Mesenchymal stem cell (in vitro differentiated cells and primary cell): ENCODE measurements around the gene CLEC16A.

ENCODE experiments used
- DNase-seq: peaks from one replicate; pipeline ENCODE4 v3.0.0-alpha.2; 2013
- H2AFZ ChIP-seq: one replicate; pipeline ENCODE4 v1.6.1; 2013; ENCODE audit warnings: low read depth, mild to moderate bottlenecking, control low read depth, inconsistent platforms, low read length, moderate library complexity
- H2AK5ac ChIP-seq: 2 replicates; pipeline ENCODE4 v1.6.1; 2013; ENCODE audit warnings: low read length, moderate library complexity, mild to moderate bottlenecking, inconsistent platforms; ENCODE audit not compliant: severe bottlenecking
- H2BK120ac ChIP-seq: one replicate; pipeline ENCODE4 v1.6.1; 2013; ENCODE audit warnings: low read depth, mild to moderate bottlenecking, inconsistent platforms, low read length, moderate library complexity
- H2BK12ac ChIP-seq, 2 experiments: one replicate each; pipeline ENCODE4 v1.6.1; 2013; ENCODE audit warnings: inconsistent platforms in 2 of 2, low read length in 2 of 2, mild to moderate bottlenecking in 2 of 2, moderate library complexity in 2 of 2, control low read depth in 1 of 2
- H2BK15ac ChIP-seq: one replicate; pipeline ENCODE4 v1.6.1; 2013; ENCODE audit warnings: mild to moderate bottlenecking, low read depth, inconsistent platforms; ENCODE audit not compliant: poor library complexity, severe bottlenecking
- H2BK5ac ChIP-seq: 2 replicates; pipeline ENCODE4 v1.6.1; 2013; ENCODE audit warnings: low read depth, mild to moderate bottlenecking, low read length, control low read depth, inconsistent platforms; ENCODE audit not compliant: poor library complexity, severe bottlenecking
- H3K14ac ChIP-seq, 2 experiments: one replicate each; pipeline ENCODE4 v1.6.1; 2013; ENCODE audit warnings: inconsistent platforms in 2 of 2, low read length in 2 of 2, control low read depth in 1 of 2, mild to moderate bottlenecking in 1 of 2, moderate library complexity in 1 of 2
- H3K18ac ChIP-seq, 2 experiments: one replicate each; pipeline ENCODE4 v1.6.1; 2013; ENCODE audit warnings: inconsistent platforms in 2 of 2, low read length in 2 of 2, control low read depth in 1 of 2, low read depth in 1 of 2, mild to moderate bottlenecking in 1 of 2
- H3K23ac ChIP-seq, 2 experiments: one replicate each; pipeline ENCODE4 v1.6.1; 2013; ENCODE audit warnings: inconsistent platforms in 2 of 2, low read length in 2 of 2, mild to moderate bottlenecking in 2 of 2, moderate library complexity in 2 of 2, control low read depth in 1 of 2
- H3K27ac ChIP-seq: 2 replicates; pipeline ENCODE4 v1.5.1; 2013; ENCODE audit warnings: mild to moderate bottlenecking, moderate library complexity, low read length, control low read depth, inconsistent platforms; ENCODE audit not compliant: poor library complexity, severe bottlenecking
- H3K27me3 ChIP-seq, 2 experiments: 2 replicates each; pipeline versions ENCODE4 v1.6.1 to v1.7.0; 2013; ENCODE audit warnings: low read length in 2 of 2, mild to moderate bottlenecking in 2 of 2, moderate library complexity in 2 of 2, control low read depth in 1 of 2, inconsistent platforms in 1 of 2; ENCODE audit not compliant: control insufficient read depth in 1 of 2, insufficient read depth in 1 of 2
- H3K36me3 ChIP-seq, 2 experiments: 2 replicates each; pipeline versions ENCODE4 v1.6.1 to v1.7.0; 2013; ENCODE audit warnings: low read length in 2 of 2, control low read depth in 1 of 2, inconsistent platforms in 1 of 2, low read depth in 1 of 2, mild to moderate bottlenecking in 1 of 2; ENCODE audit not compliant: insufficient read depth in 2 of 2, control insufficient read depth in 1 of 2
- H3K4ac ChIP-seq, 2 experiments: one replicate each; pipeline ENCODE4 v1.6.1; 2013; ENCODE audit warnings: inconsistent platforms in 2 of 2, low read length in 2 of 2, mild to moderate bottlenecking in 2 of 2, moderate library complexity in 2 of 2, control low read depth in 1 of 2, low read depth in 1 of 2
- H3K4me1 ChIP-seq: 2 replicates; pipeline ENCODE4 v1.6.1; 2013; ENCODE audit warnings: low read depth, low read length, control low read depth; ENCODE audit not compliant: control insufficient read depth, insufficient read depth
- H3K4me2 ChIP-seq: 2 replicates; pipeline ENCODE4 v1.6.1; 2013; ENCODE audit warnings: low read length, mild to moderate bottlenecking, inconsistent platforms; ENCODE audit not compliant: poor library complexity, severe bottlenecking
- H3K4me3 ChIP-seq, 2 experiments: 2 replicates each; pipeline versions ENCODE4 v1.5.1 to v1.7.0; 2013; ENCODE audit warnings: low read length in 2 of 2, mild to moderate bottlenecking in 2 of 2, control low read depth in 1 of 2, low read depth in 1 of 2; ENCODE audit not compliant: insufficient read depth in 1 of 2
- H3K79me1 ChIP-seq: replicated peaks from 2 replicates; pipeline ENCODE4 v1.6.1; 2013; ENCODE audit warnings: mild to moderate bottlenecking, control low read depth, low read length, inconsistent platforms; ENCODE audit not compliant: poor library complexity, severe bottlenecking
- H3K9ac ChIP-seq: 2 replicates; pipeline ENCODE4 v1.7.0; 2013; ENCODE audit warnings: mild to moderate bottlenecking, low read length, moderate library complexity
- H3K9me3 ChIP-seq: 2 replicates; pipeline ENCODE4 v1.7.0; 2013; ENCODE audit warnings: mild to moderate bottlenecking, low read length; ENCODE audit not compliant: control insufficient read depth
- H4K8ac ChIP-seq: one replicate; pipeline ENCODE4 v1.6.1; 2013; ENCODE audit warnings: inconsistent platforms, mild to moderate bottlenecking, low read length, moderate library complexity
- H4K91ac ChIP-seq: one replicate; pipeline ENCODE4 v1.6.1; 2013; ENCODE audit warnings: mild to moderate bottlenecking, low read length, inconsistent platforms
- WGBS: methylation state at CpG from one replicate; pipeline ENCODE4 v1.1.7; 2013; ENCODE audit warnings: mixed read lengths; 5-methylcytosine and 5-hydroxymethylcytosine counted together

Gene CLEC16A

DNA sequence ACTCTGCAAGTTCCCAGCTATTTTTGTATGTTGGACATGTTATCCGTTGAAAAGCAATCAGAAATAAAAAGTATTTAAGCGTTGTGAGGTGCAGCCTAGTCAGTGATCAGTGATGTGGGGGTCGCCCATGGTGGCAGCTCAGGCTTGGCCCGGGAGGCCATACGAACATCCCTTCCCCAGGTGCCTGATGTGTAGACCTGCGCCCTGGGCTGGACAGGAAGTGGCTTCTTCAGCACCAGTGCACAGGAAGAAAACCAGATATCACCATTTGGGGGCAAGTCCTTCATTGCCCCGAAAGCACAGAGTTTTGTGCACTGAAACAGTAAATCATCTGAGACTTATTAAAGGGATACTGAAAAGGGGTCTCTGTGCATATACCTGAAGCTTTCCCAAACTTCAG, 212.8 kb downstream of the CLEC16A start:
- no peak overlapping the region for H2AFZ ChIP-seq
- peaks cover 5% of the 10 kb centered on the region for H3K9me3 ChIP-seq
- peaks cover 0 to 18% of the 10 kb centered on the region in 2 experiments for H3K36me3 ChIP-seq
- no peak overlapping the region for H2AK5ac ChIP-seq
- H3K4me1 ChIP-seq, result peaks cover 5% of the 10 kb centered on the region
- H2BK5ac ChIP-seq, result no peak overlapping the region
- H2BK120ac ChIP-seq, result no peak overlapping the region
- H3K27me3 ChIP-seq, result no peaks in the 10 kb centered on the region
- peaks cover 12% of the 10 kb centered on the region for H3K79me1 ChIP-seq
- H3K4me3 ChIP-seq, result no peak overlapping the region
- H3K23ac ChIP-seq, result no peak overlapping the region
- no peak overlapping the region for H2BK12ac ChIP-seq
- H2BK15ac ChIP-seq, result no peak overlapping the region
- no peak for DNase-seq
- H3K4ac ChIP-seq, result no peak overlapping the region
- no peak overlapping the region for H3K18ac ChIP-seq
- H3K4me2 ChIP-seq, result no peak overlapping the region
- H3K27ac ChIP-seq, result no peak overlapping the region
- H3K9ac ChIP-seq, result no peak overlapping the region
- H4K8ac ChIP-seq, result no peak overlapping the region
- WGBS, result 84% methylated on average over 7 of the region's 7 CpGs
- no peak overlapping the region for H4K91ac ChIP-seq
- no peak overlapping the region for H3K14ac ChIP-seq

DNA sequence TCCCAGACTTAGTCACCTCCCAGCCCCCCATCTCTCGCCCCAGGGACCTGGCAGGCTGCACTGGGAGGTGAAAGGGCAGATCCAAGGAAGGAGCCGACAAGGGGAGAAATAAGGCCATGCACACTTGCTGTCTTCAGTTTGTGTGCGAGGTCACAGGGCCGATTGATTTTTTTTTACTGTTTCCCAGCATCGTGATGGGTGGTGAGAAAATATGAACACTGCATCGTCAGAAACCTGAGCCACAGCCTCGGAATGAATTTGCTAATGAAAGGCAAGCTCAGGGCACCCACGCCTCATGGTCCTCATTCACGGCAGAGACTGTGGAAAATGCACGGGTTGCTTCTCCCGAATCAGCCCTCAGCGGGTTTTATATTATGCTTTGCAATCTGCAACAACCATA, 213.7 kb downstream of the CLEC16A start:
- H3K9me3 ChIP-seq, result peaks cover 5% of the 10 kb centered on the region
- peaks cover 5% of the 10 kb centered on the region for H3K4me1 ChIP-seq
- H4K8ac ChIP-seq, result no peak overlapping the region
- H4K91ac ChIP-seq, result no peak overlapping the region
- no peak overlapping the region for H3K4me2 ChIP-seq
- H3K18ac ChIP-seq, result no peak overlapping the region
- H2BK5ac ChIP-seq, result no peak overlapping the region
- H3K36me3 ChIP-seq, result peaks cover 0 to 12% of the 10 kb centered on the region in 2 experiments
- H3K14ac ChIP-seq, result no peak overlapping the region
- H3K27ac ChIP-seq, result no peak overlapping the region
- no peak overlapping the region for H2AFZ ChIP-seq
- H3K4ac ChIP-seq, result no peak overlapping the region
- 79% methylated on average over 12 of the region's 12 CpGs for WGBS
- no peak overlapping the region for H2BK15ac ChIP-seq
- no peak overlapping the region for H3K23ac ChIP-seq
- H3K9ac ChIP-seq, result no peak overlapping the region
- no peak for DNase-seq
- no peaks in the 10 kb centered on the region for H3K27me3 ChIP-seq
- H2AK5ac ChIP-seq, result no peak overlapping the region
- H2BK120ac ChIP-seq, result no peak overlapping the region
- H3K4me3 ChIP-seq, result no peak overlapping the region
- H3K79me1 ChIP-seq, result peaks cover 10% of the 10 kb centered on the region
- H2BK12ac ChIP-seq, result no peak overlapping the region

DNA sequence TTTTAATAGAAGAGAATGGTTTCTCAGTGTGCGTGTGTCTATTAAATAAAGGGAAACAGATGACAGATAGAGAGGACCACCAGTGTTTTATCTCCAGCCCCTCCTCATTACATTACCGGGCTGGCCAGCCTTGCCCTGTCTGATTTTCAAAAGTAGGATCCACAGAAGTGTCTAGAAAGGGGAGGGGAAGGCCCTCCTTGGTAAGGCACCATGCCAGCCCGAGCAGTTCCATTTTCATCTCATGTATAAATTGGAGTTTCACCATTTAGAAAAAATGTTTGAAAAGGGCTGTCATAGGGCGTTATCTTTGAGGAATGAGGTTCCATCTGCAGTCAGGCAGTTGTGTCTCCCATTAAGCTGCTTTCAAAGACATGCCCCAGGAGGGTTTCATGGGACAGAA, 214.9 kb downstream of the CLEC16A start:
- peaks cover 0 to 12% of the 10 kb centered on the region in 2 experiments for H3K36me3 ChIP-seq
- no peak overlapping the region for H3K18ac ChIP-seq
- peaks cover 10% of the 10 kb centered on the region for H3K79me1 ChIP-seq
- no peak overlapping the region for H3K4ac ChIP-seq
- no peak overlapping the region for H3K27ac ChIP-seq
- DNase-seq, result no peak
- H4K8ac ChIP-seq, result no peak overlapping the region
- H3K4me3 ChIP-seq, result no peak overlapping the region
- H2BK15ac ChIP-seq, result no peak overlapping the region
- H2BK120ac ChIP-seq, result no peak overlapping the region
- H2BK5ac ChIP-seq, result no peak overlapping the region
- H4K91ac ChIP-seq, result no peak overlapping the region
- no peak overlapping the region for H2AK5ac ChIP-seq
- no peak overlapping the region for H2AFZ ChIP-seq
- H3K4me1 ChIP-seq, result peaks cover 11% of the 10 kb centered on the region
- H3K9me3 ChIP-seq, result peaks cover 5% of the 10 kb centered on the region
- no peak overlapping the region for H3K23ac ChIP-seq
- no peak overlapping the region for H3K14ac ChIP-seq
- 94% methylated on average over 4 of the region's 4 CpGs for WGBS
- no peaks in the 10 kb centered on the region for H3K27me3 ChIP-seq
- H3K9ac ChIP-seq, result no peak overlapping the region
- no peak overlapping the region for H2BK12ac ChIP-seq
- no peak overlapping the region for H3K4me2 ChIP-seq

DNA sequence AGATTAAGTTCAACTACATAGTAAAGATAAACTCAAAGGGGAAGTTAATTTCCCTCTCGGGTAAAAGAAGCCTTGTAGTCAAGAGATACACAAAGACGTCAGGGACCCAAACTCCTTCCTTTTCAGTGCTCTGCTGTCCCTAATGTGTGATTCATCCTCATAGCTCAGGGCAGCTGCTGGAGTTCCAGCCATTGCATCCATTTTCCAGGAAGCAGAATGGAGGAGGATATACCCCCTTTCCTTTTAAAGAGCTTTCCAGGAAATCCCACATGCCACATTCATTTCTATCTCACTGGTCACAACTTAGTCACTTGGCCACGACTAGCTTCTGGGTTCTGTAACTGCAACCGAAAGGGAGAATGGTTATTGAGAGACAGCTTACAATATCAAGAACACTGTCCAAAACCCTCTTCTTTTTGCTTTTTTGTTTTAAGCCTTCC, 216.3 kb downstream of the CLEC16A start:
- Histone ChIP-seq H3K23ac (no peak overlapping the region), H3K9me3 (peaks cover 5% of the 10 kb centered on the region), H3K27me3 (no peaks in the 10 kb centered on the region), H4K8ac (no peak overlapping the region), H3K14ac (no peak overlapping the region), H2AK5ac (no peak overlapping the region), H2BK5ac (no peak overlapping the region), H2BK15ac (no peak overlapping the region), H3K9ac (no peak overlapping the region), H4K91ac (no peak overlapping the region), H3K4ac (no peak overlapping the region), H2BK12ac (no peak overlapping the region), H2BK120ac (no peak overlapping the region), H3K27ac (no peak overlapping the region), H3K18ac (no peak overlapping the region), H3K4me3 (no peak overlapping the region), H3K36me3 (peaks cover 0 to 14% of the 10 kb centered on the region in 2 experiments), H2AFZ (no peak overlapping the region), H3K4me1 (peaks cover 17% of the 10 kb centered on the region), H3K79me1 (peaks cover 8% of the 10 kb centered on the region), H3K4me2 (no peak overlapping the region)
- DNase-seq, result no peak
- WGBS, result 77% methylated on average over 4 of the region's 4 CpGs
